Measurements from ENCODE around the gene TGFA.

Gene TGFA

GRCh38 chr2:70501728-70502127 lies 51.9 kb downstream of the TGFA start:
- no peak for TF ChIP-seq CTCF (IDR thresholded peaks at IDR 0.05; ENCODE audit: low read length)
- TF ChIP-seq EZH2 (IDR thresholded peaks at IDR 0.05; ENCODE audit: borderline replicate concordance, low read length), result no peak
- no peak overlapping the region for H3K4me3 ChIP-seq (ENCODE audit: low read depth, low read length, poor library complexity, severe bottlenecking)
- H3K36me3 ChIP-seq (ENCODE audit: insufficient read depth, low read length), result no peaks in the 10 kb centered on the region
- H4K20me1 ChIP-seq (ENCODE audit: insufficient read depth, low read length), result no peaks in the 10 kb centered on the region
- no peaks in the 10 kb centered on the region for H3K9me3 ChIP-seq (ENCODE audit: low read length)
- H3K9me2 ChIP-seq (ENCODE audit: low read depth, low read length), result no peaks in the 10 kb centered on the region
- no peak overlapping the region for H3K4me2 ChIP-seq (ENCODE audit: low read length)
- no peak overlapping the region for H3K9ac ChIP-seq (ENCODE audit: low read length)
- no peaks in the 10 kb centered on the region for H3K4me1 ChIP-seq (ENCODE audit: insufficient read depth, low read length, severe bottlenecking)
- H3K27me3 ChIP-seq (ENCODE audit: insufficient read depth, low read length), result no peaks in the 10 kb centered on the region
- H2AFZ ChIP-seq (ENCODE audit: low read length), result no peak overlapping the region
- H3K27ac ChIP-seq (ENCODE audit: low read depth, low read length, poor library complexity, severe bottlenecking), result no peak overlapping the region
- H3F3A ChIP-seq (ENCODE audit: insufficient read depth, low read length), result no peaks in the 10 kb centered on the region
- no peaks in the 10 kb centered on the region for H3K79me2 ChIP-seq (ENCODE audit: insufficient read depth, low read length)

DNA sequence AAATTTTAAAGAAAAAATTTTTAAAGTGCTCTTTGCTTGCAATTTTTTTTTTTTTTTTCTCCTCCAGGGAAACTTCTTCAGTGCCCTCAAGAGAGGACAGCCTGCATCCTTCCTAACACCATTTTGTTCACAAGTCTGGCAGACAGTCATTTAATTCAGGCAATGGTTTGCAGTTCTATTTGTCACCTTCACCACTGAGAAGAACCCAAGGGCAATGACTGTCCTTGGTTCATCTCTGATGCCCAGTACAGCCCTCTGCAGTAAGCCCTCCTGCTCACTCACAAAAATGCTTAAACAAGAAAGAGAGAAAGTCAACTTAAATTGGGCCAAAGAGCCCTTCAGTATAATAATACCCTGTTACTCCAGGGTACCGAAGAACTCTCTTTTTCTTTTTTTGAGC lies 52.4 kb downstream of the TGFA start:
- Histone ChIP-seq H3F3A (ENCODE audit: insufficient read depth, low read length) (no peaks in the 10 kb centered on the region), H3K4me1 (ENCODE audit: insufficient read depth, low read length, severe bottlenecking) (no peaks in the 10 kb centered on the region), H3K9me2 (ENCODE audit: low read depth, low read length) (no peaks in the 10 kb centered on the region), H3K27ac (ENCODE audit: low read depth, low read length, poor library complexity, severe bottlenecking) (no peak overlapping the region), H3K36me3 (ENCODE audit: insufficient read depth, low read length) (no peaks in the 10 kb centered on the region), H3K4me2 (ENCODE audit: low read length) (no peak overlapping the region), H3K27me3 (ENCODE audit: insufficient read depth, low read length) (no peaks in the 10 kb centered on the region), H3K9ac (ENCODE audit: low read length) (no peak overlapping the region), H3K4me3 (ENCODE audit: low read depth, low read length, poor library complexity, severe bottlenecking) (no peak overlapping the region), H4K20me1 (ENCODE audit: insufficient read depth, low read length) (no peaks in the 10 kb centered on the region), H3K9me3 (ENCODE audit: low read length) (no peaks in the 10 kb centered on the region), H3K79me2 (ENCODE audit: insufficient read depth, low read length) (no peaks in the 10 kb centered on the region), H2AFZ (ENCODE audit: low read length) (no peak overlapping the region)
- TF ChIP-seq EZH2 (IDR thresholded peaks at IDR 0.05; ENCODE audit: borderline replicate concordance, low read length), result no peak

- TF ChIP-seq EZH2 (IDR thresholded peaks at IDR 0.05; ENCODE audit: borderline replicate concordance, low read length) (no peak), CTCF (IDR thresholded peaks at IDR 0.05; ENCODE audit: low read length) (no peak)
- no peaks in the 10 kb centered on the region for H3K9me2 ChIP-seq (ENCODE audit: low read depth, low read length)
Measured at GRCh38 chr2:70499253-70499652, 54.4 kb downstream of the TGFA start.

GRCh38 chr2:70498528-70498927 lies 55.1 kb downstream of the TGFA start:
- no peak overlapping the region for H2AFZ ChIP-seq (ENCODE audit: low read length)
- no peaks in the 10 kb centered on the region for H3F3A ChIP-seq (ENCODE audit: insufficient read depth, low read length)
- TF ChIP-seq EZH2 (IDR thresholded peaks at IDR 0.05; ENCODE audit: borderline replicate concordance, low read length) (no peak), CTCF (IDR thresholded peaks at IDR 0.05; ENCODE audit: low read length) (no peak)
- H3K27me3 ChIP-seq (ENCODE audit: insufficient read depth, low read length), result no peaks in the 10 kb centered on the region
- H4K20me1 ChIP-seq (ENCODE audit: insufficient read depth, low read length), result no peaks in the 10 kb centered on the region
- no peaks in the 10 kb centered on the region for H3K36me3 ChIP-seq (ENCODE audit: insufficient read depth, low read length)
- no peak overlapping the region for H3K27ac ChIP-seq (ENCODE audit: low read depth, low read length, poor library complexity, severe bottlenecking)
- H3K79me2 ChIP-seq (ENCODE audit: insufficient read depth, low read length), result no peaks in the 10 kb centered on the region
- no peak overlapping the region for H3K9ac ChIP-seq (ENCODE audit: low read length)
- H3K4me2 ChIP-seq (ENCODE audit: low read length), result no peak overlapping the region
- H3K9me2 ChIP-seq (ENCODE audit: low read depth, low read length), result no peaks in the 10 kb centered on the region
- H3K4me3 ChIP-seq (ENCODE audit: low read depth, low read length, poor library complexity, severe bottlenecking), result no peak overlapping the region
- H3K9me3 ChIP-seq (ENCODE audit: low read length), result no peaks in the 10 kb centered on the region
- no peaks in the 10 kb centered on the region for H3K4me1 ChIP-seq (ENCODE audit: insufficient read depth, low read length, severe bottlenecking)

More at GRCh38 chr2:70499253-70499652, 54.4 kb downstream of the TGFA start:
- Histone ChIP-seq H3K4me3 (ENCODE audit: low read depth, low read length, poor library complexity, severe bottlenecking) (no peak overlapping the region), H3K27ac (ENCODE audit: low read depth, low read length, poor library complexity, severe bottlenecking) (no peak overlapping the region), H4K20me1 (ENCODE audit: insufficient read depth, low read length) (no peaks in the 10 kb centered on the region), H3K36me3 (ENCODE audit: insufficient read depth, low read length) (no peaks in the 10 kb centered on the region), H3F3A (ENCODE audit: insufficient read depth, low read length) (no peaks in the 10 kb centered on the region), H3K79me2 (ENCODE audit: insufficient read depth, low read length) (no peaks in the 10 kb centered on the region), H3K27me3 (ENCODE audit: insufficient read depth, low read length) (no peaks in the 10 kb centered on the region), H3K9me3 (ENCODE audit: low read length) (no peaks in the 10 kb centered on the region), H3K9ac (ENCODE audit: low read length) (no peak overlapping the region), H3K4me2 (ENCODE audit: low read length) (no peak overlapping the region), H2AFZ (ENCODE audit: low read length) (no peak overlapping the region), H3K4me1 (ENCODE audit: insufficient read depth, low read length, severe bottlenecking) (no peaks in the 10 kb centered on the region)

Measured in OCI-LY1 (cell line).